A549 (cell line): ENCODE measurements around the gene ALDH1L1. TPM values are rescaled to one million over a fixed set of nuclear protein-coding genes. Genes with fewer than 3 reads are reported as not detected.

Experiments
- ATAC-seq, 2 experiments: fragments of 200-7000 bp in 1 of 2; fragments of >200 bp in 1 of 2; cut with Nextera tagmentation in 1 of 2; cut with Tn5 transposase in 1 of 2; 3 replicates each; pipeline versions ENCODE4 v1.8.0 to v1.9.1; 2018 to 2020; ENCODE audit warnings: mild to moderate bottlenecking in 1 of 2, moderate library complexity in 1 of 2
- CTCF ChIA-PET: fragments of 300-600 bp; sonication (Branson Sonifier 250); formaldehyde crosslinking; extraction: SDS; loops from one replicate; lab custom pipeline; 2021; ENCODE audit warnings: antibody characterized with exemption, inconsistent platforms; lab: Yijun Ruan, JAX
- POLR2A ChIA-PET: fragments of 350-600 bp; formaldehyde crosslinking; extraction: SDS; loops from one replicate; lab custom pipeline; 2021; ENCODE audit warnings: antibody characterized with exemption, inconsistent platforms; lab: Yijun Ruan, JAX
- DNase-seq, 2 experiments: peaks; one replicate each; pipeline versions ENCODE4 v3.0.0 to v3.0.0-alpha.2; 2011 to 2016; ENCODE audit warnings: low read depth in 1 of 2, low spot score in 1 of 2
- FAIRE-seq: peaks from 2 replicates; lab custom pipeline; 2011; peaks lifted over from hg19 to GRCh38; lab: Jason Lieb, UNC
- H3K27ac ChIP-seq, 2 experiments: fragments of >200 bp; sonication (Bioruptor Twin); formaldehyde crosslinking; 3 replicates each; pipeline ENCODE4 v1.5.1; 2016 to 2017
- H3K4me1 ChIP-seq: fragments of >200 bp; sonication (Bioruptor Twin); formaldehyde crosslinking; 3 replicates; pipeline ENCODE4 v1.6.1; 2016
- H3K4me2 ChIP-seq: fragments of >200 bp; sonication (Bioruptor Twin); formaldehyde crosslinking; 3 replicates; pipeline ENCODE4 v1.6.1; 2016
- H3K4me3 ChIP-seq: fragments of >200 bp; sonication (Bioruptor Twin); formaldehyde crosslinking; 3 replicates; pipeline ENCODE4 v1.5.1; 2016
- H3K9me3 ChIP-seq: fragments of >200 bp; sonication (Bioruptor Twin); formaldehyde crosslinking; 3 replicates; pipeline ENCODE4 v1.6.1; 2016
- BCL3 ChIP-seq: fragments of >200 bp; sonication (Bioruptor Twin); formaldehyde crosslinking; IDR thresholded peaks from 3 replicates; pipeline ENCODE4 v1.6.1; 2016
- CBX2 ChIP-seq: fragments of 200-600 bp; sonication (generic); IDR thresholded peaks from 2 replicates; pipeline ENCODE4 v1.6.1; 2016; ENCODE audit warnings: low read depth, mild to moderate bottlenecking, borderline replicate concordance
- CHD4 ChIP-seq: fragments of 200-600 bp; sonication (generic); IDR thresholded peaks from 2 replicates; pipeline ENCODE4 v1.6.1; 2016; ENCODE audit warnings: antibody characterized with exemption, mild to moderate bottlenecking, borderline replicate concordance
- E2F6 ChIP-seq: IDR thresholded peaks from 2 replicates; pipeline ENCODE4 v1.6.1; 2012; ENCODE audit warnings: low read depth, borderline replicate concordance
- EHMT2 ChIP-seq: fragments of 200-600 bp; sonication (generic); IDR thresholded peaks from 2 replicates; pipeline ENCODE4 v1.6.1; 2016; ENCODE audit warnings: antibody characterized with exemption, low read depth, mild to moderate bottlenecking, moderate library complexity
- ELK1 ChIP-seq: fragments of 150-350 bp; IDR thresholded peaks from 2 replicates; pipeline ENCODE4 v1.6.1; 2014; ENCODE audit warnings: low read depth, mild to moderate bottlenecking, low read length
- EP300 ChIP-seq, 2 experiments: fragments of >200 bp; sonication (Bioruptor Twin); formaldehyde crosslinking; IDR thresholded peaks; 2 replicates in 1 of 2; 3 replicates in 1 of 2; pipeline ENCODE4 v1.6.1; 2016 to 2017
- FOSL2 ChIP-seq, 2 experiments: fragments of 450-650 bp in 1 of 2; fragments of >200 bp in 1 of 2; sonication (Bioruptor Twin) in 1 of 2; formaldehyde crosslinking; IDR thresholded peaks; 2 replicates each; pipeline versions ENCODE4 v1.5.0 to v1.6.1; 2016 to 2020; ENCODE audit warnings: mild to moderate bottlenecking in 1 of 2, moderate library complexity in 1 of 2
- FOXS1 ChIP-seq: fragments of 250-450 bp; sonication (Bioruptor Pico); IDR thresholded peaks from 2 replicates; pipeline ENCODE4 v1.5.0; 2020; ENCODE audit warnings: mild to moderate bottlenecking, moderate library complexity
- HOXA7 ChIP-seq: fragments of 250-450 bp; sonication (Bioruptor Pico); IDR thresholded peaks from 2 replicates; pipeline ENCODE4 v1.5.0; 2020; ENCODE audit warnings: mild to moderate bottlenecking, moderate library complexity
- KDM5A ChIP-seq: fragments of 200-600 bp; sonication (generic); IDR thresholded peaks from 2 replicates; pipeline ENCODE4 v1.6.1; 2016; ENCODE audit warnings: antibody characterized with exemption, mild to moderate bottlenecking
- MAFK ChIP-seq: fragments of 450-650 bp; IDR thresholded peaks from 2 replicates; pipeline ENCODE4 v1.6.1; 2014; ENCODE audit not compliant: partially characterized antibody
- MYC ChIP-seq: IDR thresholded peaks from 2 replicates; pipeline ENCODE4 v1.6.1; 2012; ENCODE audit warnings: mild to moderate bottlenecking, inconsistent platforms, low read length, improper control_type of control experiment, borderline replicate concordance
- NPAS2 ChIP-seq: fragments of 250-450 bp; sonication (Bioruptor Pico); IDR thresholded peaks from 2 replicates; pipeline ENCODE4 v1.8.0; 2022; ENCODE audit warnings: mild to moderate bottlenecking, moderate library complexity, borderline replicate concordance
- NR3C1 ChIP-seq: fragments of >200 bp; sonication (Bioruptor Twin); formaldehyde crosslinking; IDR thresholded peaks from 3 replicates; pipeline ENCODE4 v1.6.1; 2017
- PBX3 ChIP-seq: IDR thresholded peaks from 2 replicates; pipeline ENCODE4 v1.6.1; 2012
- RAD21 ChIP-seq, 2 experiments: fragments of >200 bp in 1 of 2; sonication (Bioruptor Twin) in 1 of 2; formaldehyde crosslinking in 1 of 2; IDR thresholded peaks in 1 of 2; conservative IDR thresholded peaks in 1 of 2; 2 replicates in 1 of 2; 3 replicates in 1 of 2; pipeline ENCODE4 v1.6.1; 2012 to 2018; ENCODE audit warnings: inconsistent platforms in 1 of 2
- RCOR1 ChIP-seq: fragments of 150-350 bp; IDR thresholded peaks from 2 replicates; pipeline ENCODE4 v1.6.1; 2014; ENCODE audit warnings: antibody characterized with exemption, low read length, low read depth
- REST ChIP-seq: fragments of 200-600 bp; sonication (generic); IDR thresholded peaks from 2 replicates; pipeline ENCODE4 v1.6.1; 2016; ENCODE audit warnings: antibody characterized with exemption, mild to moderate bottlenecking, moderate library complexity
- RNF2 ChIP-seq: fragments of 200-600 bp; sonication (generic); IDR thresholded peaks from 2 replicates; pipeline ENCODE4 v1.6.1; 2016; ENCODE audit warnings: low read depth, mild to moderate bottlenecking, antibody characterized with exemption, moderate library complexity, borderline replicate concordance
- TFCP2L1 ChIP-seq: fragments of 250-450 bp; sonication (Bioruptor Pico); IDR thresholded peaks from 2 replicates; pipeline ENCODE4 v1.5.0; 2021; ENCODE audit warnings: mild to moderate bottlenecking
- WGBS: methylation state at CpG from one replicate; pipeline ENCODE4 v1.1.6; 2017; ENCODE audit errors: missing lambda C conversion rate; 5-methylcytosine and 5-hydroxymethylcytosine counted together
- polyA plus RNA-seq, 4 experiments: library from polyadenylated mRNA; depleted of rRNA in 3 of 4; stranded (reverse); fragments of >200 nt; fragmentation: RNase III in 1 of 4; extraction: RNeasy Plus Mini Kit Qiagen cat#74134 plus additional on column Dnase treatment in 1 of 4; gene quantifications; 2 replicates in 3 of 4; 3 replicates in 1 of 4; pipeline ENCODE4 v1.2.3, GENCODE V29; 2011 to 2017

Gene ALDH1L1
- polyA plus RNA-seq, 2 of the 4 experiments (the other 2 are of a cell fraction), result 0.14 to 0.18 TPM

- TF ChIP-seq FOXS1, result no peak
- Histone ChIP-seq H3K9me3 (no peaks in the 10 kb centered on the region), H3K4me1 (no peaks in the 10 kb centered on the region), H3K27ac (no peak overlapping the region), H3K4me2 (no peak overlapping the region), H3K4me3 (no peak overlapping the region)
- no peak for DNase-seq
- FAIRE-seq, result no peak
- no peak for ATAC-seq
- POLR2A ChIA-PET, result no interaction called here
- WGBS, result 58% methylated on average over 7 of the region's 8 CpGs
- CTCF ChIA-PET, result interaction anchor here (1.0 to 2.4 kb wide), 4 partner anchors 11 to 252 kb away, joined by 3 to 8 read pairs (median 6); no protein-coding TSS in a partner anchor
Measured at GRCh38 chr3:126137490-126138130, 42.8 kb downstream of the ALDH1L1 start.

- no peaks in the 10 kb centered on the region for H3K9me3 ChIP-seq
- POLR2A ChIA-PET, result no interaction called here
- no peak for FAIRE-seq
- WGBS, result 73% methylated on average over 5 of the region's 11 CpGs
- TF ChIP-seq EP300 (IDR thresholded peaks at IDR 0.05) (no peak), NPAS2 (CRISPR knock-in tag) (no peak), RAD21 (conservative IDR thresholded peaks at IDR 0.05 in 1 of 2, IDR thresholded peaks at IDR 0.05 in 1 of 2) (no peak), MAFK (no peak), CBX2 (no peak), MYC (no peak), PBX3 (no peak)
- TF ChIP-seq, all 56 proteins: peak for 0
- Histone ChIP-seq H3K4me2 (no peak overlapping the region), H3K27ac (no peak overlapping the region), H3K4me1 (no peaks in the 10 kb centered on the region), H3K4me3 (no peak overlapping the region)
- CTCF ChIA-PET, result interaction anchor here (1.0 to 1.4 kb wide), 2 partner anchors 62 to 253 kb away, joined by 3 to 4 read pairs; no protein-coding TSS in a partner anchor
- DNase-seq (no peak), ATAC-seq (no peak)
Measured at GRCh38 chr3:126136428-126137220, 43.8 kb downstream of the ALDH1L1 start.

GRCh38 chr3:126135406-126136076 is 44.8 kb downstream of the ALDH1L1 start:
- Histone ChIP-seq H3K4me1 (no peaks in the 10 kb centered on the region), H3K4me3 (no peak overlapping the region), H3K9me3 (no peaks in the 10 kb centered on the region), H3K4me2 (no peak overlapping the region), H3K27ac (no peak overlapping the region)
- FAIRE-seq (no peak), ATAC-seq (no peak), DNase-seq (no peak)
- POLR2A ChIA-PET, result no interaction called here
- 93% methylated on average over 7 of the region's 15 CpGs for WGBS
- CTCF ChIA-PET, result interaction anchor here (0.9 to 6.8 kb wide), 15 partner anchors 10 to 312 kb away, joined by 3 to 110 read pairs (median 8); partner anchors contain the start of gene CFAP100
- TF ChIP-seq MAFK, result no peak
- no peak for TF ChIP-seq BCL3
- TF ChIP-seq CHD4, result no peak
- TF ChIP-seq TFCP2L1, result no peak
- TF ChIP-seq NR3C1, result no peak
- TF ChIP-seq E2F6, result no peak
- no peak for TF ChIP-seq RNF2
- no peak for TF ChIP-seq NPAS2 (CRISPR knock-in tag)
- TF ChIP-seq ELK1, result no peak
- no peak for TF ChIP-seq EHMT2
- TF ChIP-seq KDM5A, result no peak
- no peak for TF ChIP-seq FOSL2 (IDR thresholded peaks at IDR 0.05)
- TF ChIP-seq FOSL2 (CRISPR knock-in tag; IDR thresholded peaks at IDR 0.05), result no peak
- no peak for TF ChIP-seq HOXA7
- TF ChIP-seq REST, result no peak
- no peak for TF ChIP-seq RCOR1
- no peak for TF ChIP-seq MYC
